ENCODE measurements around the gene PRKCA. TPM values are rescaled to one million over a fixed set of nuclear protein-coding genes. Genes with fewer than 3 reads are reported as not detected.

Gene PRKCA
- total and polyA plus RNA-seq, 4 donors = 3.0 to 14.1 (median 5.4) TPM

GRCh38 chr17:66535611-66536010 is 233.2 kb downstream of the PRKCA start:
- 60% methylated on average over 1 of the region's 1 CpG for WGBS
- Histone ChIP-seq H3K36me3 (ENCODE audit: control insufficient read depth in 4 of 4, insufficient read depth in 3 of 4, low read depth in 1 of 4, low read length in 3 of 4) (no peaks in the 10 kb centered on the region), H3K4me1 (ENCODE audit: control insufficient read depth in 4 of 4, insufficient read depth in 4 of 4, low read length in 3 of 4) (no peaks in the 10 kb centered on the region), H3K9me3 (ENCODE audit: control insufficient read depth in 4 of 4, low read length in 3 of 4) (no peaks in the 10 kb centered on the region), H3K27me3 (ENCODE audit: control insufficient read depth in 4 of 4, insufficient read depth in 4 of 4, low read length in 3 of 4) (no peaks in the 10 kb centered on the region), H3K9ac (ENCODE audit: low read depth in 1 of 2, low read length in 2 of 2) (no peak overlapping the region), H3K27ac (ENCODE audit: low read depth in 1 of 2, low read length in 2 of 2) (no peak overlapping the region), H3K4me3 (ENCODE audit: low read depth in 1 of 3, low read length in 3 of 3) (no peak overlapping the region)
- no peak for DNase-seq (ENCODE audit: low spot score)
- TF ChIP-seq FOXA2 (IDR thresholded peaks at IDR 0.05) (no peak), SP1 (IDR thresholded peaks at IDR 0.05) (no peak), HNF4G (IDR thresholded peaks at IDR 0.05) (no peak), ZBTB33 (IDR thresholded peaks at IDR 0.05) (no peak), NR2F2 (IDR thresholded peaks at IDR 0.05) (no peak), GABPA (IDR thresholded peaks at IDR 0.05 in 1 of 2, conservative IDR thresholded peaks at IDR 0.05 in 1 of 2) (no peak), YY1 (IDR thresholded peaks at IDR 0.05) (no peak), ATF3 (IDR thresholded peaks at IDR 0.05) (no peak), MAX (IDR thresholded peaks at IDR 0.05) (no peak), REST (IDR thresholded peaks at IDR 0.05) (no peak), EGR1 (IDR thresholded peaks at IDR 0.05; ENCODE audit: low read depth in 2 of 2) (no peak), TAF1 (conservative IDR thresholded peaks at IDR 0.05) (no peak), CTCF (IDR thresholded peaks at IDR 0.05; ENCODE audit: low read depth, low read length, missing input control) (no peak), FOXA1 (IDR thresholded peaks at IDR 0.05) (no peak), JUND (IDR thresholded peaks at IDR 0.05) (no peak), RXRA (IDR thresholded peaks at IDR 0.05) (no peak), HNF4A (conservative IDR thresholded peaks at IDR 0.05) (no peak), RAD21 (IDR thresholded peaks at IDR 0.05) (no peak)

Data from liver (tissue), 9 donors.